ENCODE results near the gene TRIM14.
"Not testable (repeated sequence)": the region's sequence is repeated elsewhere in the genome, so short reads cannot be mapped to it uniquely, and the experiment has no call there.

The TRIM14 gene

GRCh38 chr9:98142182-98142907 lies 23.3 kb upstream of the TRIM14 start:
- DNase-seq (ENCODE audit: low spot score), result no peak

GRCh38 chr9:98140503-98140902 lies 21.5 kb upstream of the TRIM14 start:
- DNase-seq (ENCODE audit: low spot score), result no peak

- no peak for DNase-seq (ENCODE audit: low spot score)
These were observed 17.5 kb upstream of the TRIM14 start for GRCh38 chr9:98136489-98136888.

- no peak for DNase-seq (ENCODE audit: low spot score)
These were observed 16.9 kb upstream of the TRIM14 start for GRCh38 chr9:98135938-98136337.

GRCh38 chr9:98135558-98135934 lies 16.5 kb upstream of the TRIM14 start:
- no peak for DNase-seq (ENCODE audit: low spot score)

- no peak for DNase-seq (ENCODE audit: low spot score)
These were observed 15.9 kb upstream of the TRIM14 start for GRCh38 chr9:98134702-98135557.

- no peak for DNase-seq (ENCODE audit: low spot score)
These were observed 14.0 kb upstream of the TRIM14 start for GRCh38 chr9:98132806-98133631.

GRCh38 chr9:98132158-98132557 lies 13.1 kb upstream of the TRIM14 start:
- no peak for DNase-seq (ENCODE audit: low spot score)

GRCh38 chr9:98130576-98131228 lies 11.7 kb upstream of the TRIM14 start:
- no peak for DNase-seq (ENCODE audit: low spot score)

GRCh38 chr9:98130060-98130459 lies 11.0 kb upstream of the TRIM14 start:
- DNase-seq (ENCODE audit: low spot score), result not testable (repeated sequence)

GRCh38 chr9:98129451-98129881 lies 10.4 kb upstream of the TRIM14 start:
- no peak for DNase-seq (ENCODE audit: low spot score)

- DNase-seq (ENCODE audit: low spot score), result no peak
These were observed 9.3 kb upstream of the TRIM14 start for GRCh38 chr9:98128316-98128715.

- DNase-seq (ENCODE audit: low spot score), result no peak
These were observed 8.2 kb upstream of the TRIM14 start for GRCh38 chr9:98127226-98127625.

GRCh38 chr9:98124637-98125426 lies 5.8 kb upstream of the TRIM14 start:
- DNase-seq (ENCODE audit: low spot score), result no peak

GRCh38 chr9:98124091-98124490 lies 5.1 kb upstream of the TRIM14 start:
- DNase-seq (ENCODE audit: low spot score), result not testable (repeated sequence)

GRCh38 chr9:98121058-98121457 lies 2.0 kb upstream of the TRIM14 start:
- DNase-seq (ENCODE audit: low spot score), result no peak

GRCh38 chr9:98120476-98120875 lies 1.5 kb upstream of the TRIM14 start:
- no peak for DNase-seq (ENCODE audit: low spot score)

GRCh38 chr9:98117984-98118639 lies 910 bp downstream of the TRIM14 start:
- DNase-seq (ENCODE audit: low spot score), result peak; percentile 59

- DNase-seq (ENCODE audit: low spot score), result not testable (repeated sequence)
These were observed 1.9 kb downstream of the TRIM14 start for GRCh38 chr9:98117097-98117496.

GRCh38 chr9:98109052-98109451 lies 10.0 kb downstream of the TRIM14 start:
- DNase-seq (ENCODE audit: low spot score), result no peak

Data from activated CD4-positive, alpha-beta T cell treated with anti-CD3 and anti-CD28 coated beads, Interleukin-2, Interleukin-4, amounts not matched to agents 100 ng/mL and 50 ng/mL, durations not matched to agents 16 hours and 8 hours (primary cell).